GM12864 (cell line): ENCODE results near the gene CKAP5.

Source experiments
- DNase-seq: peaks from one replicate; pipeline ENCODE4 v3.0.0-alpha.2; 2011; ENCODE audit warnings: low read depth
- H3K4me3 ChIP-seq: 2 replicates; pipeline ENCODE4 v1.5.1; 2011; ENCODE audit warnings: mild to moderate bottlenecking, low read depth, low read length, control low read depth
- TF ChIP-seq, protein P1 (sequence below): IDR thresholded peaks from 2 replicates; pipeline ENCODE4 v1.5.1; 2011; ENCODE audit warnings: low read depth, mild to moderate bottlenecking, moderate library complexity, low read length, control low read depth, inconsistent platforms; ENCODE audit errors: missing control alignments

The CKAP5 gene

DNA sequence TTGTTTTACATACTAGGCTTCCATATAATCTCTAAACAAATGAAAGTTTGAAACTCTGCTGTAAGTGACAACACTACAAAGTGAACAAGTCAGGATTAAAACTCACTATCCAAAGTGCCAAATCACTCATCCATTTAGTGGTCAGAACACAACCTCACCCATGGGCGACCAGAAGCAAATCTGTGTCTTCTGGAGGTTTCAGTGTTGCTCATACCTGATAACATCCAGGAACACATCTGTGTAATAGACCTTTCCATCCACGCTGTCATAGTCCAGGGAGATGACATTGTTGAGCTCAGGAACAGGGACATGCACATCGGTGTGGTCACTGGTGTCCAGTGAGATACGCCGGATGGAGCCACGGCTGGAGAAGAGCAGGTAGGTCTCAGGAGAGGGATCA lies 28.5 kb upstream of the CKAP5 start:
- DNase-seq = no peak
- TF ChIP-seq, protein P1, sequence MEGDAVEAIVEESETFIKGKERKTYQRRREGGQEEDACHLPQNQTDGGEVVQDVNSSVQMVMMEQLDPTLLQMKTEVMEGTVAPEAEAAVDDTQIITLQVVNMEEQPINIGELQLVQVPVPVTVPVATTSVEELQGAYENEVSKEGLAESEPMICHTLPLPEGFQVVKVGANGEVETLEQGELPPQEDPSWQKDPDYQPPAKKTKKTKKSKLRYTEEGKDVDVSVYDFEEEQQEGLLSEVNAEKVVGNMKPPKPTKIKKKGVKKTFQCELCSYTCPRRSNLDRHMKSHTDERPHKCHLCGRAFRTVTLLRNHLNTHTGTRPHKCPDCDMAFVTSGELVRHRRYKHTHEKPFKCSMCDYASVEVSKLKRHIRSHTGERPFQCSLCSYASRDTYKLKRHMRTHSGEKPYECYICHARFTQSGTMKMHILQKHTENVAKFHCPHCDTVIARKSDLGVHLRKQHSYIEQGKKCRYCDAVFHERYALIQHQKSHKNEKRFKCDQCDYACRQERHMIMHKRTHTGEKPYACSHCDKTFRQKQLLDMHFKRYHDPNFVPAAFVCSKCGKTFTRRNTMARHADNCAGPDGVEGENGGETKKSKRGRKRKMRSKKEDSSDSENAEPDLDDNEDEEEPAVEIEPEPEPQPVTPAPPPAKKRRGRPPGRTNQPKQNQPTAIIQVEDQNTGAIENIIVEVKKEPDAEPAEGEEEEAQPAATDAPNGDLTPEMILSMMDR = no peak
- H3K4me3 ChIP-seq = no peak overlapping the region

DNA sequence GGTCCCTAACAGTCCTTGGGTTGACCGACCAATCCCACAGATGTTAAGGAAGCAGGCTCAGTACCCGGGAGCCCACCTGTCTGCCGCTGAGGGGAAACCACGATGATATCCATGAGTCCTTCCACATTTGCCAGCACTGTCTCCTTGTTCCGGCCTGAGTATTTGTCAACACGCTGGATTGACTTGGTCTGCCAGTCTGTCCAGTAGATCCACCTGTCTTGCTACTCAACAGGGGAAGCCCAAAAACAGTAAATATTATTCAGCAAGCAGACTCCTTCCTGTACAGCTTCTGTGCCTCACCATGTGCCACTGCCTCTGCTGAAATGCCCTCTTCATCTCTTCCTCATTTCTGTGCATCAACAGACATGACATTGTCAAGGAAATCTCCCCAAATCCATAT lies 22.8 kb upstream of the CKAP5 start:
- H3K4me3 ChIP-seq = no peak overlapping the region
- no peak for DNase-seq
- TF ChIP-seq, protein P1 = no peak

DNA sequence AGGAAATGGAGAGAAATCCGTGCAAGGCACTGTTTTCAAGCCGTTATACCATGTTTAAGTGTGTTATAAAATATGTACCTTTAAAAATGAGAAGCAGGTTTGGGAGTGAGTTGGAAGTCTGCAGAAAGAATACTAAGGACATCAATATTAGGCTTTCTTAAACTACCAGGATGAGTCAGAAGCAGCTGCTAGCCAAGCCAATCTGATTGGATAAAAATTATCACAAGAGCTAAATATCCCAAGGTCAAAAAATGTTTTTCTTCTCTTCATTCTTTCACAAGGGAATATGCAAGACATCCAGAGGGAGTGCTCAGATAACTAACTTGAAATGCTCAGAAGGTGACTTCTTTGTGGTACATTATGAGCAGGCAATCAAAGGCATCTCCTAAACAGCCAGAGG lies 19.3 kb upstream of the CKAP5 start:
- no peak for DNase-seq
- TF ChIP-seq, protein P1 = no peak

DNA sequence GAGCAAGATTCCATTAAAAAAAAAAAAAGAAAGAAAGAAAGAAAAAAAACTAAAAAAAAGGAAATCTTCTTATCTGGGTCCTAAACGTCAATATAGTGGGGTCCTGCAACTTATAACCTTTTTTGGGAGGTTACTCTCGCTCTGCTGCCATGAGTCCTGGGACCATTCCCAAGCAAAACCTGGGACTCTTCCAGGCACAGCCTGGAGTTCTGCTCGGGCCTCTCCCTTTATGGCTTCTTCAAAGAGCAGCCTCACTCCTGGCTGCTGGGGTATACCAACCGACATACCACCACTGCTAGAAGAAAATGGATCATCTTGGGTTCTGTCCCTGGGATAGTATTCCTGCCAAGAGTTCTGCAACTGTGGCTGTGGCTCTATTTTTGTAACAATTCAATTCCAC lies 14.1 kb upstream of the CKAP5 start:
- DNase-seq = no peak
- H3K4me3 ChIP-seq = no peak overlapping the region
- TF ChIP-seq, protein P1 = no peak

More for the DNA sequence above, 19.3 kb upstream of the CKAP5 start:
- no peak overlapping the region for H3K4me3 ChIP-seq

DNA sequence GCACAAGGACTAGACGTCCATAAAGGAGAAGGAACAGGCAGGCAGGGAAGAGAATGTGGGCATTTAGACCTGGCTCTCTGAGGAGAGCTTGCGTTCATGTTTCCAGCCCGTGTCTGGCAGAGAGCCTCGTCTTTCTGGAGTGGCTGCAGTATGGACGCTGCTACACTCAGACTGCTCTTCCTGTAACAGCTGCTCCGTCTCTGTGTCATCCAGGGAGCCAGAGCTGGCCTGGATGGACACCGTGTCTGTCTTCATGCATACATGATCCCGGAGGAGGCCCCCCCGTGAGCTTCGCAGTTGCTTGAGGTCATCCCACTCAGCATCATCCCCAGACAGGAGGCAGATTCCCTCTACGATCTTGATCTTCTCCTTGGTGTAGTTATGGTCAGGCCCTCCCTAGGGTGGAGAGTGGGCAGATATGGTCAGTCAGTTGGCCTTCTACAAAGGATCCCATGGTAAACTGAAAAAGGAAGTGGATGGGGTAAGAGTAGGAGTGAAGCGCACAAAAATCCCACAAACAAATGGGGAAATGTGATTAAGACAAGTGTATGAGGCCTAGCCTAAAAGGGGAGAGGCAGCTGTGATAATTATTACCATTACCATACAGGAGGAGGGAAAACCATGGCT lies 13.0 kb upstream of the CKAP5 start:
- TF ChIP-seq, protein P1 = no peak
- H3K4me3 ChIP-seq = no peak overlapping the region
- DNase-seq = no peak

DNA sequence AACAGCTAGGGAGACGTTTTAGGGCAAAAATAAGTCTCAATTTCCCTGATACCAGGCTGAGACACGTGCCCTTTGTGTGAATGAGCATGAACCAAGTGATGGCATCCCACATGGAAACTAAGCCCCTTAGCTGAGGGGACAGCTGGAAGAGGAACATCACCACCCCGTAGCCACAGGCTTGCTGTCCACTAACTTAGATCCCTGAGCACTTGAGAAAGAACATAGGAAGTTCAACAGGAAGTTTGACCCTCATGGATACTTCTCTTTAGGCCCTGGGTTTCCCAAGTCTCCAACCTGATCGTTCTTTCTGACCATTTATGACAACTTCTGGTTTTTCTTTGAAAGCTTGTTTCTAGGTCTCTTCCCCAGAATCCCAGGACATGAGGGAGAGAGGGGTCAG lies 11.6 kb upstream of the CKAP5 start:
- DNase-seq = no peak
- no peak overlapping the region for H3K4me3 ChIP-seq
- TF ChIP-seq, protein P1 = no peak
